Embryonic facial prominence (tissue), 1 donor: ENCODE results near the gene PRTN3.
"Not testable (repeated sequence)": the region's sequence is repeated elsewhere in the genome, so short reads cannot be mapped to it uniquely, and the experiment has no call there.

ENCODE experiments used
- DNase-seq: peaks from one replicate; pipeline ENCODE4 v3.0.0-alpha.2; 2016; ENCODE audit errors: extremely low spot score

PRTN3 gene

GRCh38 chr19:881385-882071 is 40.7 kb downstream of the PRTN3 start:
- no peak for DNase-seq

GRCh38 chr19:882871-883497 is 42.2 kb downstream of the PRTN3 start:
- DNase-seq, result no peak

GRCh38 chr19:883661-884211 is 42.9 kb downstream of the PRTN3 start:
- no peak for DNase-seq

GRCh38 chr19:884420-885211 is 43.8 kb downstream of the PRTN3 start:
- no peak for DNase-seq

- no peak for DNase-seq
Measured at GRCh38 chr19:885536-886224, 44.9 kb downstream of the PRTN3 start.

GRCh38 chr19:887072-887471 is 46.3 kb downstream of the PRTN3 start:
- no peak for DNase-seq

- DNase-seq, result no peak
Measured at GRCh38 chr19:887599-887998, 46.8 kb downstream of the PRTN3 start.

GRCh38 chr19:888581-889385 is 48.0 kb downstream of the PRTN3 start:
- no peak for DNase-seq

- no peak for DNase-seq
Measured at GRCh38 chr19:889662-890295, 49.0 kb downstream of the PRTN3 start.

GRCh38 chr19:890831-891230 is 50.0 kb downstream of the PRTN3 start:
- DNase-seq, result no peak

- not testable (repeated sequence) for DNase-seq
Measured at GRCh38 chr19:891421-892200, 50.8 kb downstream of the PRTN3 start.

GRCh38 chr19:892243-892893 is 51.6 kb downstream of the PRTN3 start:
- DNase-seq, result no peak

GRCh38 chr19:892894-893689 is 52.3 kb downstream of the PRTN3 start, which contains the start of the genes MED16 and RNU6-9:
Gene MED16, minus strand, starts transcription at chr19:893187. Its CDS starts 2,056 bp downstream, at chr19:891131.
Gene RNU6-9, plus strand, starts transcription at chr19:893484.
- DNase-seq, result peak; percentile 95

GRCh38 chr19:896434-896833 is 55.6 kb downstream of the PRTN3 start:
- no peak for DNase-seq

- no peak for DNase-seq
Measured at GRCh38 chr19:896999-897398, 56.2 kb downstream of the PRTN3 start.

- DNase-seq, result no peak
Measured at GRCh38 chr19:897442-898039, 56.7 kb downstream of the PRTN3 start.
